NK-92 (cell line): ENCODE measurements around the gene PLCB1.
"Not testable (repeated sequence)": the region's sequence is repeated elsewhere in the genome, so short reads cannot be mapped to it uniquely, and the experiment has no call there.

Experiments used
- DNase-seq: peaks from one replicate; lab custom pipeline; 2025; ENCODE audit not compliant: unreplicated experiment; lab: John Stamatoyannopoulos, UW

PLCB1 gene

GRCh38 chr20:8363970-8364733, 232.1 kb downstream of the PLCB1 start:
- no peak for DNase-seq

GRCh38 chr20:8364734-8365078, 232.6 kb downstream of the PLCB1 start:
- no peak for DNase-seq

- DNase-seq, result no peak
Measured at GRCh38 chr20:8365634-8366033, 233.6 kb downstream of the PLCB1 start.

DNA sequence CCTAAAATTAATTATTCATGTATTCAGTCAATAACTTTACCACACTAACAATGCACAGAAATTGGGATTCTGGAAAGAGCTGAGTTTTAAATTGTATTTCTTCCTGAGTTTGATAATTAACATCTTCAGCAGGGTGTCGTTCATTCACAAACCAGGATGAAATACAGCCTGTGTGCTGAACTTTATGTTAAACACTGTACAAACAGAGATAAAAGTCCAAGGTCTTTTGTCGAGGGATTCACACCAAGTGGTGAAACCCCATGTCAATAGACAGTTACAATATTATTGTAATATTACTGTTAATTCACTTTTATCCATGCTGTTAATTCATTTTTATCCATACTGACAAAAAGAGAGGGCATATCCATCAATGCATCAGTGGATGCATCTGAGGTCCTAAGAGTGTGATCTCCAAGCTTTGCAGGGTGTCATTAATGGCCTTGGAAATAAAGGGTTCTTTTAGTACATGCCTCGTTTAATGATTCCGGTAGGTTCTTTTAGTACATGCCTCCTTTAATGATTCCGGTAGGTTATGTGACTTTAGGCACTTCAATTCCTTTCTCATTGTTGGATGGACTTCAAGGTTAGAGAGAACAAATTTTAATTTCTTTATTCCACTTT, 234.3 kb downstream of the PLCB1 start:
- no peak for DNase-seq

- DNase-seq, result no peak
Measured at GRCh38 chr20:8367689-8368088, 235.6 kb downstream of the PLCB1 start.

- no peak for DNase-seq
Measured at GRCh38 chr20:8368670-8369069, 236.6 kb downstream of the PLCB1 start.

GRCh38 chr20:8369311-8369710, 237.2 kb downstream of the PLCB1 start:
- no peak for DNase-seq

GRCh38 chr20:8370774-8371173, 238.7 kb downstream of the PLCB1 start:
- no peak for DNase-seq

GRCh38 chr20:8372824-8373380, 240.8 kb downstream of the PLCB1 start:
- DNase-seq, result no peak

DNA sequence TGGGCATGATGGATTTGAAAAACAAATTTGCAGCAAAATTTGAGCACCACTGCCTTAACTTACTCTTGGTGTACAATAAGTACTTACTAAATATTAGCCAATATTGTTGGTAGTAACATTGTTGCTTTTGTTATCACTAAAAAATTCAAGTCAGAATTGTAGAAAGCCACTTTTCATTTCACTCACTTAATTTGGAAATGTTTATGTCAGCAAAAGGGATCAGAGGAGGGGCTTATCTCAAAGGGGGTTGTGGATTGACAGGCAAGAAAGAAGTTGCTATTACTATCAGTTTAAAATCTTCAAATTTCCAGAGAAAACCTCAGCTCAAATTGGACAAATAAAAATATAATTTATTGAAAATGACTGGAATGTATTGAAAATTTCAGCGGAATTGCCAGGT, 241.5 kb downstream of the PLCB1 start:
- DNase-seq, result no peak

DNA sequence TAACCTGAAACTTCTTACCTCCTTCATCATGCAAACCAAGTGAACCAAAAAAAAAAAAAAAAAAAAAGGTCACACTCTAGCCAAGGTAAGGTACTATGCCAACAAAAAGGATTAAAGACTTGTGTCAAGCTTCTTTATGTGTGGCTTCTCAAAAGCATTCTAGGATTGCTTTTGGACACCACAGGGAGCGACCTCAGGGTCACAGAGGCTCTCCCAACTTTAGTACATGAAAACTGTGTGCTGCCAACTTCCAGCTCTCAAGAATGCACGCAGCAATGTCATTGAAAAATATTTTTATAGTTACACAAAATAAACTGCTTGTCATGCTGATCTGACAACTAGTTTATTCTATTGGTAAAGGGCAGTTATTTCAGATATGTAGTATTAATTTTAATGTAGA, 243.8 kb downstream of the PLCB1 start:
- DNase-seq, result no peak

DNA sequence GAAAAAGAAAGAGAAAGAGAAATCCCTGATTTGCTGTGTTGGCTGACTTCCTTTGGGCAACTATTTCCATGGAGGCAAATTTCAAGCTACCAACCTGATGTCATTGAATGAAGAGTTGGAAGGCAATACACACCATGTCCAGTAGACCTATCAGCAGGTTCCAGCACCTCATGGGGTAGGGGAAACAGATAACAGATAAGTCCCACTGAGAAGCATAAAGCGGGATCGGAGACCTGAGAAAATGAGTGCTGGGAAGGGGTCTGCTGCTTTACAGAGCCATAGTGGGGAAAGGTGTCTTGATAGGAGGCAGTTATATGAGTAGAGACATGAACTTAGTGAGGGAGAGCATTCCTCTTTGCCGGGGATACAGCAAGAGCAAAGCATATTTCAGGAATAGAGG, 244.9 kb downstream of the PLCB1 start:
- no peak for DNase-seq

DNA sequence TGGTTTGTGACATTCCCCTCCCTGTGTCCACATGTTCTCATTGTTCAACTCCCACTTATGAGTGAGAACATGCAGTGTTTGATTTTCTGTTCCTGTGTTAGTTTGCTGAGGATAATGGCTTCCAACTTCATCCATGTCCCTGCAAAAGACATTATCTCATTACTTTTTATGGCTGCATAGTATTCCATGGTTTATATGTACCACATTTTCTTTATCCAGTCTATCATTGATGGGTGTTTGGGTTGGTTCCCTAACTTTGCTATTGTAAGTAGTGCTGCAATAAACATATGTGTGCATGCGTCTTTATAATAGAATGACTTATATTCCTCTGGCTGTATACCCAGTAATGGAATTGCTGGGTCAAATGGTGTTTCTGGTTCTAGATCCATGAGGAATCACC, 247.1 kb downstream of the PLCB1 start:
- DNase-seq, result not testable (repeated sequence)

DNA sequence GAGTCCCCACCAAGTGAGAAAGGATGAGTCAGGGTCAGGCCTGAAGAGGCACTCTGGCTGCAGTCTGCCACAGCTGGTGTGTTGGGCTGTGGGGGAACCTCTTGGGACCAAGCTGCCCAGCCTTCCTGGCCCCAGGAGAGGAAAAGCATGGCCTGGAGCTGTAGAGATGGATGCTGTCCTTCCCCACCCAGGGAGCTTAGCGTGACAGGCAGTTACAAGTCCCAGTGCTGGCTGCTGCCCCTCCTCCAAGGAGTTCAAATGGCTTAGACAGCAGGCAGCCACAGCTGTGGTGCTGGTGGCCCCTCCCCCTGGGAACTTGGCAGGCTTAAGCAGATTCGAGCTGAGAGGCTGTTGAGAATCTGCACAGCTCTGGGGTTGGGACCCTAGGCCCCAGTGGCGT, 253.2 kb downstream of the PLCB1 start:
- no peak for DNase-seq

DNA sequence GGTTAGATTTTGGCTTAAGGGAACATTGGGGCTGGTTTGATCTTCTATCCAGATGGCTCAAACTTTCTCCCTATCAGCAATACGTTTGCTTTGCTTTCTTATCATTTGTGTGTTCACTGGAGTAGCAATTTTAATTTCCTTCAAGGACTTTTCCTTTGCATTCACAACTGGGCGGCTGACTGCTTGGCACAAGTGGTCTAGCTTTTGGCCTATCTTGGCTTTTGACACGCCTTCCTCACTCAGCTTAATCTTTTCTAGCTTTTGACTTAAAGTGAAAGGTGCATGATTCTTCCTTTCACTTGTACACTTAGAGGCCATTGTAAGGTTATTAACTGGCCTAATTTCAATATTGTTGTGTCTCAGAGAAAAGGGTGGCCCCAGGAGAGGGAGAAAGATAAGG, 254.9 kb downstream of the PLCB1 start:
- DNase-seq, result no peak

GRCh38 chr20:8388141-8388540, 256.1 kb downstream of the PLCB1 start:
- DNase-seq, result no peak

DNA sequence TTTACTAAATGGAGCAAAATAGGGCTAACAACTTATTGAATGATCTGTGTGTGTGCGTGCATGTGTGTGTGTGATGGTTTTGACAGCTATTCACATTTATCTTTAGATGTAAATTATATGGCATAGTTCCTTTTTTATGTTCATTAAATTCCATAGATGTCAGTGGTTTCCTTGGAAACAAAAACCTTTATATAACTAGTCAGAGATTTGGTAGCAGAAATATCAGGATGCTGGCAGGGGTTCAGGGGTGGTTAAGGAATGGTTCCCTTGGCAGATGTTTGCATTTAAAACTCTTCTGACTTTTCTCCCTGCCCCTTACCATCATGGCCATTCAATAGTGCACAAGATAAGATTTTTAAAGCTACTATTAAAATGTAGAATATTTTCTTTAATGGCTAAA, 256.6 kb downstream of the PLCB1 start:
- DNase-seq, result no peak

GRCh38 chr20:8389381-8390036, 257.4 kb downstream of the PLCB1 start:
- no peak for DNase-seq

- no peak for DNase-seq
Measured at GRCh38 chr20:8390037-8390433, 258.0 kb downstream of the PLCB1 start.

- no peak for DNase-seq
Measured at GRCh38 chr20:8390500-8390899, 258.4 kb downstream of the PLCB1 start.

DNA sequence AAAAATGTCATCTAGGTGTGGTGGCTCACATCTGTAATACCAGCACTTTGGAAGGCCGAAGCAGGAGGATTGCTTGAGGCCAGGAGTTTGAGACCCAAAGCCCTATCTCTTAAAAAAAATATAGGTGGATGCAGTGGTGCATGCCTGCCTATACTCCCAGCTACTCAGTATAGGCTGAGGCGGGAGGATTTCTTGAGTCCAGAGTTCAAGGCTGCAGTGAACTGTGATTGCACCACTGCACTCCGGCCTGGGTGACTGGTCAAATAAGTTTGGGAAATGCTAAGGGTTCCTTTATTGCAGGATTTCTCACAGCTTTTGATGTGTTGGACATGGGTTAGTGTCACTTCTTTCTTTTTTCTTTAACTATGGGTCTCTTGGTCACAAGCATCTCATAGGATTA, 261.3 kb downstream of the PLCB1 start:
- no peak for DNase-seq

GRCh38 chr20:8394308-8394945, 262.4 kb downstream of the PLCB1 start:
- no peak for DNase-seq
